Brain microvascular endothelial cell (primary cell): ENCODE measurements around the gene TBC1D7.

ENCODE experiments used
- DNase-seq: peaks from one replicate; pipeline ENCODE4 v3.0.0-alpha.2; 2020
- H3K27ac ChIP-seq: fragments of 250-450 bp; sonication (Bioruptor Pico); 2 replicates; pipeline ENCODE4 v1.5.1; 2020; ENCODE audit warnings: mild to moderate bottlenecking, moderate library complexity
- H3K27me3 ChIP-seq: fragments of 250-450 bp; sonication (Bioruptor Pico); replicated peaks from 2 replicates; pipeline ENCODE4 v1.5.1; 2020; ENCODE audit warnings: mild to moderate bottlenecking
- H3K36me3 ChIP-seq: fragments of 250-450 bp; sonication (Bioruptor Pico); replicated peaks from 2 replicates; pipeline ENCODE4 v1.5.1; 2020; ENCODE audit warnings: mild to moderate bottlenecking
- H3K4me3 ChIP-seq: 2 replicates; pipeline ENCODE4 v1.5.1; 2011; ENCODE audit warnings: low read depth, mild to moderate bottlenecking, control low read depth, low read length, moderate library complexity
- CTCF ChIP-seq: IDR thresholded peaks from 2 replicates; pipeline ENCODE4 v1.5.1; 2011; ENCODE audit warnings: low read depth, mild to moderate bottlenecking, moderate library complexity, low read length, control low read depth, inconsistent platforms; ENCODE audit errors: missing control alignments
- in situ Hi-C: cut with HindIII; loops from 2 replicates; pipeline ENCODE4 v1.10.0; 2017; ENCODE audit warnings: low sequenced_read_pairs, low pct_ligation_motif_present

Gene TBC1D7

GRCh38 chr6:13280254-13280653 lies 48.1 kb downstream of the TBC1D7 start:
- H3K36me3 ChIP-seq, result no peaks in the 10 kb centered on the region
- in situ Hi-C loops, result no loop called here

GRCh38 chr6:13278991-13279390 lies 49.3 kb downstream of the TBC1D7 start:
- in situ Hi-C loops, result no loop called here
- no peak overlapping the region for H3K27ac ChIP-seq
- TF ChIP-seq CTCF, result no peak
- no peaks in the 10 kb centered on the region for H3K36me3 ChIP-seq
- no peaks in the 10 kb centered on the region for H3K27me3 ChIP-seq
- no peak for DNase-seq
- no peak overlapping the region for H3K4me3 ChIP-seq

More at GRCh38 chr6:13280254-13280653, 48.1 kb downstream of the TBC1D7 start:
- no peak for DNase-seq
- TF ChIP-seq CTCF, result no peak
- H3K27me3 ChIP-seq, result no peaks in the 10 kb centered on the region
- H3K4me3 ChIP-seq, result no peak overlapping the region
- H3K27ac ChIP-seq, result no peak overlapping the region

DNA sequence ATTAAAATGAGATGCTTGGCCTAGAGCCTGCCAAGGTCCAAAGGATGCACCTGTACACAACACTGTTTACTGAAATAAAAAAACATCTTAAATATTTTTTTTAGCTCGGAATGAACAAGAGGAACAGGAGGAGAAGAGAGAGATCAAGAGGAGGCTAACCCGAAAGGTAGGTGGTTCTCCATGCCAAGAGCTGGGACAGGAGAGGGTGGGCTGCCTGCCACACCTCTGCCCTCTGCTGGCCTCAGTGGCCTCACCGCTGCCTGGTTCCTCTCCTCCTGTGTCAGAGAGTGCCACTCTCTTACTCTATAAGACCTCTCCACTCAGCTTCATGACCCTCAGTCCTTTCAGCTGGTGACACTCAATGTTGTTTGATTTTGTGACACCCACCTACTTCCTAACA lies 50.2 kb downstream of the TBC1D7 start:
- DNase-seq, result no peak
- Histone ChIP-seq H3K27me3 (no peaks in the 10 kb centered on the region), H3K27ac (no peak overlapping the region), H3K36me3 (no peaks in the 10 kb centered on the region), H3K4me3 (no peak overlapping the region)
- in situ Hi-C loops, result no loop called here
- no peak for TF ChIP-seq CTCF

DNA sequence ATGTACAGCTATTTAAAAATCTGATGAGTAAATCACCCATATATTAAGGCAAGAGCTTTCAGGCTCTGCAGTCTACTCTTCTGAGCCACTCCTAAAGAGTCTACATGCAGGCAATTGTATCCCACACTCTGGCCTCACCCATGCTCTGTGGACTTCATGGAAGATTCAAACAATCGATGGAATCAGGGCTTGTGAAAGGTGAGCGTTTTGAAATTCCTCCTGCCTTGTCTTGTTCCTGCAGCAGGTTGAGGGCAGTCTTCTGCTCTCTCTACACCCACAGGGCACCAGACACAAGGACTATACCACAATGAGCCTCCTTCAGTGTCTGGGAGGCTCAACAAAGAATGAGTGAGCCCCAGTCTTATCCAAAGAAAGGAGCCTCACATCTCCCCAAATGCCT lies 51.1 kb downstream of the TBC1D7 start:
- H3K27me3 ChIP-seq, result no peaks in the 10 kb centered on the region
- TF ChIP-seq CTCF, result no peak
- H3K27ac ChIP-seq, result no peak overlapping the region
- in situ Hi-C loops, result no loop called here
- no peak overlapping the region for H3K4me3 ChIP-seq
- H3K36me3 ChIP-seq, result no peaks in the 10 kb centered on the region
- no peak for DNase-seq

GRCh38 chr6:13275435-13275989 lies 52.8 kb downstream of the TBC1D7 start:
- Histone ChIP-seq H3K27me3 (no peaks in the 10 kb centered on the region), H3K27ac (no peak overlapping the region), H3K4me3 (no peak overlapping the region), H3K36me3 (no peaks in the 10 kb centered on the region)
- no peak for TF ChIP-seq CTCF
- in situ Hi-C loops, result no loop called here
- DNase-seq, result no peak
